IgD-negative memory B cell (primary cell): ENCODE results near the gene UST. TPM values are rescaled to one million over a fixed set of nuclear protein-coding genes. Genes with fewer than 3 reads are reported as not detected.

Experiments used
- H3K27ac Mint-ChIP-seq, 3 donors: one replicate each; pipeline ENCODE4 v1.8.0; 2020 to 2022; ENCODE audit warnings: mild to moderate bottlenecking in 3 of 3, mixed read lengths in 3 of 3, moderate library complexity in 1 of 3
- H3K27me3 Mint-ChIP-seq: one replicate; pipeline ENCODE4 v1.8.0; 2021; ENCODE audit warnings: mixed read lengths
- H3K36me3 Mint-ChIP-seq: one replicate; pipeline ENCODE4 v1.8.0; 2020; ENCODE audit warnings: mild to moderate bottlenecking, mixed read lengths
- H3K4me1 Mint-ChIP-seq, 3 donors: one replicate each; pipeline ENCODE4 v1.8.0; 2020 to 2022; ENCODE audit warnings: mixed read lengths in 3 of 3, mild to moderate bottlenecking in 1 of 3
- H3K4me3 Mint-ChIP-seq, 4 donors: one replicate each; pipeline ENCODE4 v1.8.0; 2020 to 2022; ENCODE audit warnings: mild to moderate bottlenecking in 4 of 4, mixed read lengths in 4 of 4, moderate library complexity in 3 of 4
- H3K9me3 Mint-ChIP-seq, 3 donors: one replicate each; pipeline ENCODE4 v1.8.0; 2020 to 2021; ENCODE audit warnings: mixed read lengths in 3 of 3, mild to moderate bottlenecking in 1 of 3
- polyA plus RNA-seq: library from polyadenylated mRNA; unstranded; fragments of 300-500 nt; fragmentation: Illumina TruSeq; gene quantifications from one replicate; pipeline ENCODE4 v1.2.3, GENCODE V29; 2021

The UST gene
- polyA plus RNA-seq, 1 donor from 2014 or later, result 1.3 TPM

DNA sequence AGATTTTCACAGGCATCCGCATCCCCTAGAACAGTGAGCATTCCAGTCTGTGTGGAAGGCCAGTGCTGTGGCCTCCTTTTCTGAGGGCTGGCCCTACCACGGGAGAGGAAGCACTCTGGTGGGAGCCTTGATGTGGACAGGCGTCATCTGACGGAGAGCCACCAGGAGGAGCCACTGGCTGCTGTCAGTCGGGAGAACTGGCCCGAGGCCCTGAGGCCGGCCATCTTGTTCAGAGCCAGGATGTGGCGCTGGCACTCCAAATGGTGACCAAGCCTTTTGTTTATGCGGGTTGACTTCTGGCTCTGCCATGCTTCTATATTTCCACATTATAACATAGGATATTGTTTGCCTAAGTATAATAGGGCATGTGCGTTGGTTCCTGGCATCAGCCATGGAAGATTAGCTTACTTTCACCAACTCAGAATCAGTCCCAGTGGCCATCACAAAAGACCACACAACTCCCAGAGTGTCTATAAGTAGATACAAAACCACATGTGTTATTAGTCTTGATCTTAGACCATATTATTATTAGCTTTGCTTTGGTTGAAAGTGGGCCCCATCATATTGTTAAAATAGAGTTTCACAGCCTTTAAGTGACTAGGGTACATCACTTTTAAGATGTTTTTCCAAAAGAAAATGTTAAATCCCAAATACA lies 296.8 kb downstream of the UST start:
- no peak overlapping the region for H3K27ac Mint-ChIP-seq
- no peak overlapping the region for H3K4me3 Mint-ChIP-seq
- peaks cover 5% of the 10 kb centered on the region for H3K36me3 Mint-ChIP-seq
- H3K4me1 Mint-ChIP-seq, result peaks cover 30 to 32% (median 32%) of the 10 kb centered on the region in 3 donors
- H3K9me3 Mint-ChIP-seq, result no peaks in the 10 kb centered on the region
- no peaks in the 10 kb centered on the region for H3K27me3 Mint-ChIP-seq

DNA sequence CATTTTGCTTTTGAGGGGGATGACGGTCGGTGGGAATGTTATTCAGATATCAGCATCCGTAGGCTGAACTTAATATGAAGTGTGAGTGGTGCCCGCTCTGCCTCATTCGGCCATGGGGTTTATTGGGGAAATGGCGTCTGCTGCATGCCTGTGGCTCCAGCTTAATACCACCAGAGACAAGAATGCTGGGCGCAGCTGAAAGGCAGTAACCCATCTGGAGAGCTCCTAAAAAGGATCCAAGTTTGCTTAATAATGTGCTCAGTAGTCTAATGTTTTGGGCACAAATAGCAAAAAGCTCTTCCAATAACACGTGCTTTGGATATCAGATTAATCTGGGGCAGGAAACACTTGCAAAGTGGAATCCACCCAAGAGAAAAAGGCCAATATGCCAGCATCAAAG lies 297.7 kb downstream of the UST start:
- H3K27me3 Mint-ChIP-seq, result no peaks in the 10 kb centered on the region
- no peaks in the 10 kb centered on the region for H3K9me3 Mint-ChIP-seq
- no peak overlapping the region for H3K27ac Mint-ChIP-seq
- peaks cover 5% of the 10 kb centered on the region for H3K36me3 Mint-ChIP-seq
- peaks cover 32 to 37% (median 32%) of the 10 kb centered on the region in 3 donors for H3K4me1 Mint-ChIP-seq
- no peak overlapping the region for H3K4me3 Mint-ChIP-seq

DNA sequence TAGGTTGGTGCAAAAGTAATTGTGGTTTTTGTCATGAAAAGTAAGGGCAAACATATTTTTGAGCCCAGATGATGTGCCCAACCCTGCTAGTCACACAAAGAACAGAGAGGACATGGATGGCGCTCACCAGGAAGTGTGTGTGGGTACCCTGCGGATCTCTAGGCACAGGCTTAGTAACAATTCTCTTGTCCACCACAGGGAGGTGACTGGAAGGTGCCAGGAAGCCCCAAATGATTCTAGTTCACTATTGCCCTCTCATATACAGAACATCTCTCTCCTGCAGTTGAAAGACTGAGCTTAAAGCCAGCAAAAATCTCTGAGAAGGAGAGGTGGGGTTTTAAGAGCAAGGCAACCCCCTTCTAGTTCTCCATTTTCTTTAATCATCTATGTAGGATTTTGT lies 298.6 kb downstream of the UST start:
- no peaks in the 10 kb centered on the region for H3K9me3 Mint-ChIP-seq
- H3K4me1 Mint-ChIP-seq, result peaks cover 32 to 41% (median 32%) of the 10 kb centered on the region in 3 donors
- H3K4me3 Mint-ChIP-seq, result peak overlapping the region in 2 of 4 donors; percentile 37 to 57

DNA sequence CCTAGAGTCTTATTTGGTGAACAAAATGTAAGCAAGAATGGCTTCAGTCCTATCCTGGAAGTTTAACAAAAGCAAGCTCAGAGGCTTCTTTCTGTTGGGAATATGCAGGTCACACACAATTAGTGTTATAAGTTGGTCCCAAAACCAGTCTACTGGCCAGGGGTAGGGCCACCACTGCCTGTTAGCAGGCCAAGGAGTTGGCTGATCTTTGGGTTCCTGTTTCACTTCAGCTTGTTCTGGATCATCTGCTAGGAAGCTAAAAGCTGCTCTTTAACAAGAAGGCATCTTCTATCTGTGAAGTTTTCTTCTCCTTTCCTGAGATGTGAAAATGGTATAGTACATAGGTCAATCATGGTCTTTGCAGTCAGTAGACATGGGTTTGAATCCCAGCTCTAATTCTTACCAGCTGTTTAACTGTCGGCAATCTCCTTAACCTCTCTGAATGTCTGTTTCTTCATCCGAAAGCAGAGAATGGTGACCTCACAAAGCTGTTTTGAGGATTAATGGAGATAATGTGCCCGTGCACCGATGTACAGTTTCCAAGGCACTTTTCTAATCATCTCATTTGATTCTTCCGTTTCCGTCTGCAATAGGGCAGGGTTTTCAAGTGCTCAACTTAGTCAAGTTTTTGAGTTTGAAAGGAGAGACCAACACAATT lies 299.5 kb downstream of the UST start:
- Mint-ChIP-seq H3K27ac (peak overlapping the region; percentile 5 to 91 (median 87)), H3K9me3 (no peaks in the 10 kb centered on the region), H3K4me3 (peak overlapping the region in 3 of 4 donors; percentile 62 to 89 (median 83)), H3K36me3 (peaks cover 7% of the 10 kb centered on the region), H3K27me3 (no peaks in the 10 kb centered on the region), H3K4me1 (peaks cover 32 to 40% (median 32%) of the 10 kb centered on the region in 3 donors)

More for the DNA sequence above, 298.6 kb downstream of the UST start:
- H3K36me3 Mint-ChIP-seq, result peaks cover 5% of the 10 kb centered on the region
- peak overlapping the region in 2 of 3 donors; percentile 63 to 74 for H3K27ac Mint-ChIP-seq
- no peaks in the 10 kb centered on the region for H3K27me3 Mint-ChIP-seq

DNA sequence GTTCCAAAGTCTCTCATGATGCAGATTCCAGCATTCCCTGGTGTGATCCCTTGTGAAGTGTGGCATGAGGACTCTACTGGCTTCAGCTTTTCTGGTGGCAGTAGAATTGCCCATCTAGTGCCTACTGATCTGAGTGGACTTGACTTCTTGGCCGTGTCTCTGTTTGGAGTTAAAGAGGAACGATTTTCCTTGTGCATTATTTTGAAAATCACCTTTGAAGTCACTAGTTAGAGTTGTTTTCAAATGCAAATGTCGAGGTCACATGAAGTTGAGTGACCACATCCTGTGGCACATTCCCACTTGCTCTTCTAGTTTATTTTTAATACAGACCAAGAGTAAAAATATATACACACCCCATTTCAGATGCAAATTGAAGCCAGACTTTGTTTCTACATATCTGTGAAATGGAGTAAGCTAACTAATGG lies 300.0 kb downstream of the UST start:
- H3K9me3 Mint-ChIP-seq, result no peaks in the 10 kb centered on the region
- peaks cover 3% of the 10 kb centered on the region for H3K36me3 Mint-ChIP-seq
- peak overlapping the region; percentile 5 to 91 (median 87) for H3K27ac Mint-ChIP-seq
- H3K4me1 Mint-ChIP-seq, result peaks cover 32 to 40% (median 32%) of the 10 kb centered on the region in 3 donors
- H3K4me3 Mint-ChIP-seq, result peak overlapping the region in 3 of 4 donors; percentile 62 to 89 (median 83)
- H3K27me3 Mint-ChIP-seq, result no peaks in the 10 kb centered on the region

DNA sequence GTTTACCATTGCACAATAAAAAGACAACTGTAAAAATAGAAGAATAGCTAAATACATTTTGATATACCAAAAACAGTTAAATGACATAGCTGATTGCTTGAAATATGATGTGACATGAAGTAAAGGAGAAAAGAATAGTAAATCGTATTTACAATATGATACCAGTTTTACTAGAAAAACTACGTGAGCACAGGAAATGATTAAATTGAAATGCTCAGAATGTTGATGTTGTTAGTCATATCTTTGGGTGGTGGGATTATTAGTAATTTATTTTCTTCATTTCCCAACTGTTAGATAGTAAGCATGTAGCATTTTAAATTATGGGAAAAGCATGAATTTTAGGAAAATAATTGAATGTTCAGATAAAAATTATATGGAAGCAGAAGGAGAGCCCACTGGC lies 302.4 kb downstream of the UST start:
- Mint-ChIP-seq H3K4me1 (peaks cover 33 to 43% (median 41%) of the 10 kb centered on the region in 3 donors), H3K9me3 (no peaks in the 10 kb centered on the region), H3K27ac (no peak overlapping the region), H3K4me3 (peak overlapping the region in 1 of 4 donors; percentile 74), H3K27me3 (no peaks in the 10 kb centered on the region), H3K36me3 (peaks cover 3% of the 10 kb centered on the region)

DNA sequence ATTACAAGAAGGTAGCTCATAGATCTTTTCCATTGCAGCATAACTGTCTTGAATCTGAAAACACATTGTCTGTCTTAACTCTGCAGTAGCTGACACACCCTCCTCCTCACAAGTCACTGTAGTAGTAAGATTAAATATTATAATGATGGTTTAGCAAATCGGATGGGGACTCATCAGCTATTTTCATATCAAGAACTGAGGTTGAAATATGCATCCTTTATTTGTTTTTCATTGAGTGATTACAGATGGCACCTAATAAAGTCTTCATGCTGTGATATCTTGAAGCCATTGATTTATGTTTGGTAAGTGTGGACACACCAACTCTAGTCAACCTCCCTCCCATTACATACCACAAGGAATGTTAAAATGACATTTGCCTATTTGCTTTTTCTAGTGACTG lies 303.3 kb downstream of the UST start:
- Mint-ChIP-seq H3K4me3 (no peak overlapping the region), H3K27me3 (no peaks in the 10 kb centered on the region), H3K27ac (no peak overlapping the region), H3K9me3 (no peaks in the 10 kb centered on the region), H3K36me3 (peaks cover 3% of the 10 kb centered on the region), H3K4me1 (peaks cover 35 to 50% (median 45%) of the 10 kb centered on the region in 3 donors)

DNA sequence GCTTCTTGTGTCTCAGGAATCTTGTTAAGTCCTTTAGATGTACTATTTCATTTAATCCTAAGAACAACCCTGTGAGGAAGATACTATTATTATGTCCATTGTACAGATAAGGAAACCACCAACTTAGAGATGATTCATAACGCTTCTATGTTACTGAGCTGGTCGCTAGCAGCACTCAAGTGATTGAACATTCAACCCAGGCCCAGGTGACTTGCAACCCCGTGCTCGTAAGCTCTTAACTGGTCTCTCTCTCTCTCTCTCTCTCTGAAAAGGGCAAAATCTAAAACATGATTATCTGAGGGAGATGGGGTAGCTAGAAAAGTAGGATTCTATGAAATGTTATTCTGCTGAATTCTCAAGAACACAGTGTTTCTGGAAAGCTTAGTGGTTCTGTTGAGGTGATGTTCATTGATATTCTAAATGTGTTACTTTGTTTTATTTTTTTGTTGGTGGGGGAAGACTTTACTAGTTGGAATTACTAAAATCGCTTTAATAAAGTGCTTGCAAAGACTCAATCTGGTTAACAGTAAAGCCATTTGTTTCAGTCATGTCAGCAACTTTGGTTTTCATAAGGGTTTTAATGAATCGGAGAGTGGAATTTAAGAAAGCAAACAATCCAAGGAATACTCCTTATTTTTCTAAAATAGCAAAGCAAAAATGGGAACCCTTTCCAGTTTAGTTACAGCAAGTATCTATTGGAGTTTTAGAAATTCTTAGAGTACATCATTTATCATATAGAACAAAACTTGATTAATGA lies 305.7 kb downstream of the UST start:
- Mint-ChIP-seq H3K27ac (no peak overlapping the region), H3K4me3 (peak overlapping the region in 1 of 4 donors; percentile 6)

DNA sequence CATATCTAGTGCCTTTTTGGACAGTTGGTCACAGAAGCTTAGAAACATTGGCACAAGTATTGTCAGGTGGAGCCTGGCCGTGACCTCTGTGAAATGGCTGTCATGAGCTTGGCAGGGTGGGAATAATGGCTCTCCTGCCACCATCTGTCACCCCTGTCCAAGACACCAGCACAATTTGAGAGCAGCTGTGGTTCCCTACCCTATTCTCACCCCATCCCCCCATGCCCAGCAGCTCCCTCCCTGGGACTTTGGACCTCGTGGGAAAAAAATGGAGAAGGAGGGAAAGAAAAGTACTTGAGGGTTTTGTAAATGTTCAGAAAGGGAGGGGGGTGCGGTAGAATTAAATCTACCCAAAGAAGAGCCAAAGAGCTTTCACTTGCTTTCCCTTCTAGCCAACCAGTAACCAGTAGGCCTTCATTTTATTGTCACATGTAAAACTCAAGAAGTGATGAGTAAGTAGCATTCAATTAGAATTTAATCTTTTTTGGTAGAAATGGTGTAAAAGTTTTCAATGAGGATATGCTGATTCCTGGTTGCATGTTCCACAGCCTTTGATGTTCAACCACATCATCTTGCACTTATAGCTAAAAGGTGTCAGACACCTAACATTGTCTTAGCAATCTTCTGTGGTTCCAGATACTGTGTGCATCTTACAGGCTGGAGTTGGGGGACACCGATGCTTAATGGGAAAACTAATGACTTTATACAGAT lies 307.2 kb downstream of the UST start:
- H3K4me3 Mint-ChIP-seq, result peak overlapping the region; percentile 64 to 86 (median 79)
- peak overlapping the region in 2 of 3 donors; percentile 78 to 94 for H3K27ac Mint-ChIP-seq
- peaks cover 14 to 32% (median 28%) of the 10 kb centered on the region in 3 donors for H3K4me1 Mint-ChIP-seq
- peaks cover 3% of the 10 kb centered on the region for H3K36me3 Mint-ChIP-seq
- H3K9me3 Mint-ChIP-seq, result no peaks in the 10 kb centered on the region
- H3K27me3 Mint-ChIP-seq, result no peaks in the 10 kb centered on the region

More for the DNA sequence above, 305.7 kb downstream of the UST start:
- no peaks in the 10 kb centered on the region for H3K27me3 Mint-ChIP-seq
- peaks cover 17 to 41% (median 34%) of the 10 kb centered on the region in 3 donors for H3K4me1 Mint-ChIP-seq
- no peaks in the 10 kb centered on the region for H3K9me3 Mint-ChIP-seq
- H3K36me3 Mint-ChIP-seq, result peaks cover 3% of the 10 kb centered on the region

DNA sequence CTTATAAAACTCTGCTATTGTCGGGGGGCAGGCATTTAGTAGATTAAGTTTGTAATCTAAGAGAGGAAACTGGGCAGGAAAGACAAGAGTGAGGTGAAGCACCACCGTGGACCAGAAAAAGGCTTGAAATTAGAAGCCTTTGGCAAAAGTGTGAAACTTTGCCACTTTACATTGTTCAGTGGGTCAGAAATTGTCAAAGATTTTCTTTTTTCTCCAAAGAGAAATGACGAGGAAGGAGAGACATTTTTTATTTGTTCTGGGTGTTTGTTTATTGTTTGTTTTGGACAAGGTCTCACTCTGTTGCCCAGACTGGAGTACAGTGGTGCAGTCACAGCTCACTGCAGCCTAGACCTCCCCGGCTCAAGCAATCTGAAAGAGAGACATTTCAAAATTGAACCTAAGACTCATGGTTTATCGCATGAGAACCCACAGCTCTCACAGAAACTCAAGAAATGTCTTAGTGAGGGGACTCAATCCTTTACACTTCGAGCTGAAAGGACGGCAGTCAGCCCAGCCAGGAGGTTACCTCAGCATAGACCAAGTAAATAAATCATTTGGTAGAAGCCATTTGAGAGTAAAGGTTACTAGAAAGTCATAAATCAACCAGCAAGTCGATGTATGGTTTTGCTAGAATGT lies 307.8 kb downstream of the UST start:
- Mint-ChIP-seq H3K36me3 (peaks cover 3% of the 10 kb centered on the region), H3K27me3 (no peaks in the 10 kb centered on the region), H3K9me3 (no peaks in the 10 kb centered on the region), H3K27ac (peak overlapping the region; percentile 43 to 94 (median 78)), H3K4me3 (peak overlapping the region; percentile 64 to 86 (median 79)), H3K4me1 (peaks cover 14 to 29% (median 28%) of the 10 kb centered on the region in 3 donors)

DNA sequence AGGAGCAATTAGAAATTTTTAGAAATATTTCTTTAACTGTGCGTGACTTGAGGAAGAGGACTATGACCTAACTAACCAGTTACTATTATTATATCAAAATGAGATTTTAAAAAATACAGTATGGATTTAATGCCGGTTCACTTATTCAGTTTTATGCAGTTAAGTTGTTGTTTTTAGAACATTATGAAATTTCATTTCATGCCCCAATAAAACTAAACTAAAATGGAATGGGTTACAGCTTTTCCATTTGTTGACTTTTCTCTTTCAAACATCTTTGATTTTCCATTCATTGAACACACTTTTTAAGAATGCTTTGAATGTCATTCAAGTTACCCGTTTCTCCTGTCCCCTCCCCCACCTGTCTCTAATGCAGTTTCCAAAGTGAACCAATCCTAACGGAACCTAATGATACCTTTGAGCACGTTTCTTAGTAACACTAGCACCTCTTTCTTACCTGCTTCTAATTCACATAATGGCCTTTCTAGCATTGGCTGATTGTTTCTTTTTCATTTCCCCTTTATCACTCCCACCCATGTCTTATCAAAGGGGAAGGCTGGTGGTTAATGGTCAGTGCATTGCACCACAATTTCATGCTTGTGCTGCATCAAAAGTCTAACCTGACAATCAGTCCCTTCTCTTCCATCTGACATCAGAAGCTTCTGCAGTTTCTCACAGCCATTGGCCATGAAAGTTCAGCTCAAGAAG lies 308.5 kb downstream of the UST start:
- Mint-ChIP-seq H3K4me3 (peak overlapping the region; percentile 2 to 86 (median 65)), H3K4me1 (peaks cover 14 to 34% (median 28%) of the 10 kb centered on the region in 3 donors), H3K9me3 (no peaks in the 10 kb centered on the region), H3K36me3 (peaks cover 3% of the 10 kb centered on the region), H3K27ac (peak overlapping the region in 2 of 3 donors; percentile 0 to 80), H3K27me3 (no peaks in the 10 kb centered on the region)

DNA sequence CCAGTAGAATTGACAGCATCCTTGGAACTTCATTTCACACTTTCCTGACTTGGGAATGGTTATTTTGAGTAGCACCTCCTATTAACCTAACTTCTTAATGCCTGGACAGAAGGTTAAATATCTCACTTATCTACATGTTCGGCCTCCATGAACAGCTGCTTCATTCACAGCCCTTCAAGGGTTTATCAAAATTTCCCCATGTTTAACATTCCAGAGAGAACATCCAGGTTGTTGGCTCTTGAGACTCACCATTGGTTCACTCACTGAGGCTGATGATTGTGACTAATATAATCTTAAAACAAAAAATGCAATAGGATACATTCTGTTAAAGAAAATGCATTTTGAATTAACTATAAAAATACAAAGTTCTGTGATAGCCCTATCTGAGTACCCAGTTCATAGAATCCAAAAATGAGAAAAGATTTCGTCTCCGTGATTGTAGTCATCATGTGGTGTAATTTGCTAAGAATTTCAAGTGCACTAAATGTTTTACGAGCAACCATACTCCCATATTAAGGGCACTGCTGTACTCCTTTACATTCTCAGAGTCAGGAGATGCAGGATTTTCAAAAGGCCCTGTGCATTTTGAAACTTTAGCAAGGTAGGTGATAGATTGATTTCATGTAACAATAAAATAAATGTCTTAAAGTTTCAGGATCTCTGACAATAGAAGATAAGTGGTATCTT lies 310.1 kb downstream of the UST start:
- Mint-ChIP-seq H3K27ac (peak overlapping the region in 1 of 3 donors; percentile 10), H3K9me3 (no peaks in the 10 kb centered on the region)

DNA sequence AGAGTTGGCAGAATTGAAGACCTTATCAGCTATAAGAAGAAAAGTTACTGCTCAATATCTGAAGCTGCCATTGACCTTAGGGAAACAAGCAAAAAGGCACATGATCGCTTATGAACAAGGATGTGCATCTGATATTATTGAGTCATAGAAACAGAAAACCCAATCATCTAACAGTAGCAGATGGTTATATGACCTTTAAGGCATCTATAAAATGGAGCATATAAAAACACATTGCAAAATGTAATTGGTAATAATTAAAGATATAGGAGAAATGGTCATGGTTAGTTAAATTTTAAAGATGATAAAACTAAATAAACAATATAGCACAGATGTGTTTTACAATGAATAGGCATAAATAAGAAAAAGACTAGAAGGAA lies 310.6 kb downstream of the UST start:
- no peaks in the 10 kb centered on the region for H3K27me3 Mint-ChIP-seq
- no peak overlapping the region for H3K4me3 Mint-ChIP-seq
- H3K27ac Mint-ChIP-seq, result no peak overlapping the region
- no peaks in the 10 kb centered on the region for H3K36me3 Mint-ChIP-seq
- peaks cover 14 to 44% (median 34%) of the 10 kb centered on the region in 3 donors for H3K4me1 Mint-ChIP-seq
- no peaks in the 10 kb centered on the region for H3K9me3 Mint-ChIP-seq

More for the DNA sequence above, 310.1 kb downstream of the UST start:
- Mint-ChIP-seq H3K4me1 (peaks cover 14 to 44% (median 34%) of the 10 kb centered on the region in 3 donors), H3K36me3 (no peaks in the 10 kb centered on the region), H3K27me3 (no peaks in the 10 kb centered on the region), H3K4me3 (no peak overlapping the region)
